GM19468 (cell line): Measurements from ENCODE around the gene ATOSA.

ENCODE experiments used
- ATAC-seq: cut with Tn5 transposase; IDR thresholded peaks from one replicate; pipeline ENCODE4 v1.9.1; 2021; ENCODE audit warnings: mild to moderate bottlenecking, moderate library complexity, moderate number of reproducible peaks; ENCODE audit not compliant: unreplicated experiment; ENCODE audit errors: extremely low read depth

Gene ATOSA

DNA sequence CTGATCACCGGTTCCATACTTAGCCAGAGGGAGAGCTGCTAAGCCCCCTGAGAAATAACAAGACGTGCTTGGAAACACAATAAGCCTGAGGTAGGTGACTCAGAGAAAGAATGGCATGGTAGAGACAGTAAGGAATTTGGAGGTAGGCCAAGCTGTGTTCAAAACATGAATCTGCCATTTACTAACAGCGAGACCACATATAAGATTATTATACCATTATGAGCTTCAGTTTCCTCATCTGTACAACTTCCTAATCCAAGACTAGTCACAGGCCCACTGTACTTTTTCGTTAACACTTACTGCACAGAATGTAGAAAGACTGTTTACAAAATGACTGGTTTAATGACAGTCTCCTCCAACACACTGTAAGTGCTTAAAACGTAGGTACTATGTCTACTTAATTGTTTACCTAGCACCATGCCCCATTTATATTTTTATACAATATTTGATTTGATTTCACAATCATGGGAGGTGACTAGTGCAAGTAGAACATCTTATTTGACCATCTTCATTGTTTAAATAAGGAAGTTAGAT, 25.7 kb downstream of the ATOSA start:
- ATAC-seq = no peak

GRCh38 chr15:52652984-52653383, 26.2 kb downstream of the ATOSA start:
- no peak for ATAC-seq

GRCh38 chr15:52652286-52652685, 26.9 kb downstream of the ATOSA start:
- no peak for ATAC-seq

GRCh38 chr15:52651868-52652267, 27.3 kb downstream of the ATOSA start:
- no peak for ATAC-seq

DNA sequence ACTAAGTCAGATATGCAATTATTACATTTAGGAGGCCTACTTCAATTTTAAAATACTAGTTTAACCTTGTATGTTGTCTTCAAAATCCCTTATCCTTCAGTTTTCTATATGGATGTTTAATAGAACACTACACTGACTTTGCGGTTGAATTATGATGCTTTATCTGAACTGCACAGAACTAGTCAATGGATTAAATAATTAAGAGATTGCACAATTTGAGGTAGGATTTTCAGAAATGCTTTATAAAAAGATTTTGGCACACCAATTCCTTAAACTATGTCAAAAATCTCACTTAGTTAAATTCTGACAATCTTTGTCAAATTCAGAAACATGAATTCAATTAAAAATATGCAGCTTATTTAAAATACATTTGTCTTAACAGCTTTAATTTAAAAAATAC, 28.1 kb downstream of the ATOSA start:
- no peak for ATAC-seq

DNA sequence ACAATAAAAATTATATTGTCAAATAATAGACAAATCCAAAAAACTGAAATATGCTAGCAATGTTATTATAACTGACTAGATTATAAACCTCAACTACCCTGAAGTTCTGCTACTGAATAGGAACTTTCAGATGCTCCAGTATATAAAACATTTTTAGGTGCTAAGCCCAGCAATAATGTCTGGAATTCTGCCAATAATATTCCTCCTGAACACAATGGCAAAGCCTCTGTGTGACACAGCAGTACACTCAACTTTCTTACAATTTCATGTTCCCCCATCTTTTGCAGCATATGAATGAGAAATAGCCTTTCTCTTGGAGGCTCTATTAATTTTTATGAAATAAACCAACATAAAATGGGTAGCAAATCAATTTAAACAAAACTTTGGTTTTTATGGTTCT, 29.5 kb downstream of the ATOSA start:
- ATAC-seq = no peak

DNA sequence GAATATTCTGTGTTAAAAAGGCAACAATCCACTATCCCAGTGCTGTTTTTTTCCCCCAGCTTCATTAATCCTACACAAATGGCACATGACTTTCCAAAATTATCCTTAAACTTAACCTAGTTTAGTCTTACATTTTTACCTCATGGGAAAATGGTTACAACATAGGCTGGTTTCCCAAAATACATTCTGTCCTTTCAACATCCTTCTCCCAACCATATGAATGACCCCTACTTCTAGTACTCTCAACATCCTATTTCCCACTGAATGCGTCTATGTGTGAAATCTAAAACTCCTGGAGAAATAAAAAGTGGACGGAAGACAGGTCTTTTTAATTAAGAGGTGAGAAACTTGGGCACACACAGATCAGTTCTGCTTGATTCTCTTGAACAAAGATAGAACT, 33.3 kb downstream of the ATOSA start:
- no peak for ATAC-seq

GRCh38 chr15:52642386-52643361, 36.5 kb downstream of the ATOSA start:
- ATAC-seq = no peak

DNA sequence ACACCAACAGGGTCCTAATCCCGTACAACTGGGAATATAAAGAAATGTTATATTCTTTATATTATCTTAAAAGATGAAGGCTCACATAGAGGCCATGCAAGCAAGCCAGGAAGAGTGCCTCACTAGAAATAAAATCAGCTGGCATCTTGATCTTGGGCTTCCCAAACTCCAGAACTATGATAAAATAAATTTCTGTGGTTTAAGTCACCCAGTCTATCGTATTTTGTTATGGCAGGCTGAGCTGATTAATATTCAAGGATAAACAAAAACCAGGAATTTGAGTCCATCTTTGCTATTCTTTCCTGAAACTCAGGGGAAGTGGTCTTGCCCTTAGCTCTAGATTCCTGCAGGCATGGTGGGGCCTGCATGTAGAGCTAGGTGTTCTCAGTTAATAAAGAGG, 42.7 kb downstream of the ATOSA start:
- no peak for ATAC-seq

DNA sequence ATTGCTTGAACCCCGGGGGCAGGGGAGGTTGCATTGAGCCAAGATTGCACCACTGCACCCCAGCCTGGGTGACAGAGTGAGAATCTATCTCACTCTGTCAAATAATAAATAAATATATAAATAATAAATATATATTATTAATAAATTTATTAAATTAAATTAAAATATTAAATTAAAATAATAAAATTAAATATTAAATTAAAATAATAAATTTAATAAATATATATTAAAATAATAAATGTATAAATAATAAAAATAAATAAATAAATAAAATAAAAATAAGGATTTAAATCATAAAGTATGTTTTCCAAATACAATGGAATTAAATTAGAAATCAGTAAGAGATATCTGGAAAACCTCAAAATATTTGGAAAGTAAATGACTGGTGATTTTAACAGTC, 43.3 kb downstream of the ATOSA start:
- no peak for ATAC-seq
